ENCODE measurements around the gene FOXN3. TPM values are rescaled to one million over a fixed set of nuclear protein-coding genes. Genes with fewer than 3 reads are reported as not detected.

The FOXN3 gene
- total and polyA plus RNA-seq, 10 of the 15 experiments (the other 5 are each of a cell fraction or from before 2014, with no cell fraction given) = 4.5 to 68.9 (median 29.7) TPM

DNA sequence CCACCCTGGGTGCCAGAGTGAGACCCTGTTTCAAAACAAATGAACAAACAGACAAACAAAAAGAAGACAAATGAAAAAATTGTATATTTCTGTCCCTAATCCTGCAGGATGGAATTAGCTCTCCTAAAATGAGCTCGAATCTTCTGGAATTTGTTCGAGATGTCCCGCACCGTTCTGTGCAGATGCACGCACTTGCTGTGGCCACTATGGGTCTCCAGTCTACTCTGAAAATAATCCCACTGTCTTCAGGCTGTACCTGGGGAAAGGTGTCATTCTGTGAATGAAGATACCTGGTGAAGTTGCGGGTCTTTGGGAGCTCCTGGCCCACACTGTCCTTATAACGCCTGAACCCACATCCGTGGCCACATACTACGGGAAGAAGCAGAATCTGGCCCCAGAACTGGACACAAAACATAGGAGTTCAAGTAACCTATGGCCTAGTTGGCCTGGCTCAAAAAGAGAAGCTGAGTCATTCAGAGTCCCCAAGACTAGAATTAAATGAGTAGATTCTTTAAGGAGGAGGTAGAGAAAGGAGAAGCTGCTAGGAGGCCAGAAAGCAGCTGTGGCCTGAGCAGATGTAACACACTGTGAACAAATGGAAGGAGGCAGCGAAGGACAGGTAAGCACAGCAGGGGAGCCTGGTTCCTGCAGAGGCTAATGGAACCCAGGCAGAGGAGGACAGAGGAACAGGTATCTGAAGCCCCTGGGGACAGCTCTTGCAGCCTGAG is 108.6 kb downstream of the FOXN3 start (continued):
- TF ChIP-seq EP300 (IDR thresholded peaks at IDR 0.05; ENCODE audit: borderline replicate concordance in 1 of 2, control insufficient read depth in 1 of 2, low read depth in 2 of 2, low read length in 2 of 2) (no peak), HCFC1 (IDR thresholded peaks at IDR 0.05; ENCODE audit: low read length) (no peak), BACH1 (IDR thresholded peaks at IDR 0.05; ENCODE audit: borderline replicate concordance) (no peak), SIX5 (IDR thresholded peaks at IDR 0.05; ENCODE audit: low read depth, low read length, severe bottlenecking) (no peak), ZNF24 (IDR thresholded peaks at IDR 0.05) (no peak), ZNF384 (IDR thresholded peaks at IDR 0.05; ENCODE audit: borderline replicate concordance, low read depth, low read length) (no peak), RAD21 (IDR thresholded peaks at IDR 0.05; ENCODE audit: insufficient read depth, low read depth, low read length) (peak; percentile 53), CREB1 (IDR thresholded peaks at IDR 0.05; ENCODE audit: low read depth) (no peak), ZNF217 (IDR thresholded peaks at IDR 0.05) (no peak), LARP7 (IDR thresholded peaks at IDR 0.05) (no peak), TARDBP (IDR thresholded peaks at IDR 0.05; ENCODE audit: borderline replicate concordance) (no peak), CHD2 (IDR thresholded peaks at IDR 0.05; ENCODE audit: borderline replicate concordance, low read depth, low read length) (no peak), SREBF1 (IDR thresholded peaks at IDR 0.05; ENCODE audit: low read length) (no peak), FOXM1 (IDR thresholded peaks at IDR 0.05; ENCODE audit: low read depth, low read length) (peak; percentile 54; the same call in 1 of the 2 replicates), MEF2A (IDR thresholded peaks at IDR 0.05; ENCODE audit: insufficient read depth, low read depth, low read length) (no peak), SMAD1 (IDR thresholded peaks at IDR 0.05; ENCODE audit: low read depth, partially characterized antibody) (no peak), IKZF2 (IDR thresholded peaks at IDR 0.05) (no peak), STAT1 (conservative IDR thresholded peaks at IDR 0.05) (no peak), SREBF2 (IDR thresholded peaks at IDR 0.05; ENCODE audit: low read length) (no peak), ATF3 (IDR thresholded peaks at IDR 0.05; ENCODE audit: borderline replicate concordance, extremely low read depth, low read depth, low read length) (no peak), SP1 (IDR thresholded peaks at IDR 0.05; ENCODE audit: low read depth, low read length) (no peak)
- TF ChIP-seq, protein P1, sequence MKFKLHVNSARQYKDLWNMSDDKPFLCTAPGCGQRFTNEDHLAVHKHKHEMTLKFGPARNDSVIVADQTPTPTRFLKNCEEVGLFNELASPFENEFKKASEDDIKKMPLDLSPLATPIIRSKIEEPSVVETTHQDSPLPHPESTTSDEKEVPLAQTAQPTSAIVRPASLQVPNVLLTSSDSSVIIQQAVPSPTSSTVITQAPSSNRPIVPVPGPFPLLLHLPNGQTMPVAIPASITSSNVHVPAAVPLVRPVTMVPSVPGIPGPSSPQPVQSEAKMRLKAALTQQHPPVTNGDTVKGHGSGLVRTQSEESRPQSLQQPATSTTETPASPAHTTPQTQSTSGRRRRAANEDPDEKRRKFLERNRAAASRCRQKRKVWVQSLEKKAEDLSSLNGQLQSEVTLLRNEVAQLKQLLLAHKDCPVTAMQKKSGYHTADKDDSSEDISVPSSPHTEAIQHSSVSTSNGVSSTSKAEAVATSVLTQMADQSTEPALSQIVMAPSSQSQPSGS (IDR thresholded peaks at IDR 0.05; ENCODE audit: low read length) = peak; percentile 64
- TF ChIP-seq, protein P2, sequence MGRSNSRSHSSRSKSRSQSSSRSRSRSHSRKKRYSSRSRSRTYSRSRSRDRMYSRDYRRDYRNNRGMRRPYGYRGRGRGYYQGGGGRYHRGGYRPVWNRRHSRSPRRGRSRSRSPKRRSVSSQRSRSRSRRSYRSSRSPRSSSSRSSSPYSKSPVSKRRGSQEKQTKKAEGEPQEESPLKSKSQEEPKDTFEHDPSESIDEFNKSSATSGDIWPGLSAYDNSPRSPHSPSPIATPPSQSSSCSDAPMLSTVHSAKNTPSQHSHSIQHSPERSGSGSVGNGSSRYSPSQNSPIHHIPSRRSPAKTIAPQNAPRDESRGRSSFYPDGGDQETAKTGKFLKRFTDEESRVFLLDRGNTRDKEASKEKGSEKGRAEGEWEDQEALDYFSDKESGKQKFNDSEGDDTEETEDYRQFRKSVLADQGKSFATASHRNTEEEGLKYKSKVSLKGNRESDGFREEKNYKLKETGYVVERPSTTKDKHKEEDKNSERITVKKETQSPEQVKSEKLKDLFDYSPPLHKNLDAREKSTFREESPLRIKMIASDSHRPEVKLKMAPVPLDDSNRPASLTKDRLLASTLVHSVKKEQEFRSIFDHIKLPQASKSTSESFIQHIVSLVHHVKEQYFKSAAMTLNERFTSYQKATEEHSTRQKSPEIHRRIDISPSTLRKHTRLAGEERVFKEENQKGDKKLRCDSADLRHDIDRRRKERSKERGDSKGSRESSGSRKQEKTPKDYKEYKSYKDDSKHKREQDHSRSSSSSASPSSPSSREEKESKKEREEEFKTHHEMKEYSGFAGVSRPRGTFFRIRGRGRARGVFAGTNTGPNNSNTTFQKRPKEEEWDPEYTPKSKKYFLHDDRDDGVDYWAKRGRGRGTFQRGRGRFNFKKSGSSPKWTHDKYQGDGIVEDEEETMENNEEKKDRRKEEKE (IDR thresholded peaks at IDR 0.05) = no peak
- TF ChIP-seq, protein P3, sequence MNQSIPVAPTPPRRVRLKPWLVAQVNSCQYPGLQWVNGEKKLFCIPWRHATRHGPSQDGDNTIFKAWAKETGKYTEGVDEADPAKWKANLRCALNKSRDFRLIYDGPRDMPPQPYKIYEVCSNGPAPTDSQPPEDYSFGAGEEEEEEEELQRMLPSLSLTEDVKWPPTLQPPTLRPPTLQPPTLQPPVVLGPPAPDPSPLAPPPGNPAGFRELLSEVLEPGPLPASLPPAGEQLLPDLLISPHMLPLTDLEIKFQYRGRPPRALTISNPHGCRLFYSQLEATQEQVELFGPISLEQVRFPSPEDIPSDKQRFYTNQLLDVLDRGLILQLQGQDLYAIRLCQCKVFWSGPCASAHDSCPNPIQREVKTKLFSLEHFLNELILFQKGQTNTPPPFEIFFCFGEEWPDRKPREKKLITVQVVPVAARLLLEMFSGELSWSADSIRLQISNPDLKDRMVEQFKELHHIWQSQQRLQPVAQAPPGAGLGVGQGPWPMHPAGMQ (IDR thresholded peaks at IDR 0.05; ENCODE audit: borderline replicate concordance) = no peak
- TF ChIP-seq, protein P4, sequence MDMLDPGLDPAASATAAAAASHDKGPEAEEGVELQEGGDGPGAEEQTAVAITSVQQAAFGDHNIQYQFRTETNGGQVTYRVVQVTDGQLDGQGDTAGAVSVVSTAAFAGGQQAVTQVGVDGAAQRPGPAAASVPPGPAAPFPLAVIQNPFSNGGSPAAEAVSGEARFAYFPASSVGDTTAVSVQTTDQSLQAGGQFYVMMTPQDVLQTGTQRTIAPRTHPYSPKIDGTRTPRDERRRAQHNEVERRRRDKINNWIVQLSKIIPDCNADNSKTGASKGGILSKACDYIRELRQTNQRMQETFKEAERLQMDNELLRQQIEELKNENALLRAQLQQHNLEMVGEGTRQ (IDR thresholded peaks at IDR 0.05; ENCODE audit: borderline replicate concordance, low read depth, low read length) = no peak
